ENCODE data around the gene LRRC43. TPM values are rescaled to one million over a fixed set of nuclear protein-coding genes. Genes with fewer than 3 reads are reported as not detected.

Gene LRRC43
- total and polyA plus RNA-seq, 2 experiments from 2014 or later, result 0.45 TPM; not detected in 1

DNA sequence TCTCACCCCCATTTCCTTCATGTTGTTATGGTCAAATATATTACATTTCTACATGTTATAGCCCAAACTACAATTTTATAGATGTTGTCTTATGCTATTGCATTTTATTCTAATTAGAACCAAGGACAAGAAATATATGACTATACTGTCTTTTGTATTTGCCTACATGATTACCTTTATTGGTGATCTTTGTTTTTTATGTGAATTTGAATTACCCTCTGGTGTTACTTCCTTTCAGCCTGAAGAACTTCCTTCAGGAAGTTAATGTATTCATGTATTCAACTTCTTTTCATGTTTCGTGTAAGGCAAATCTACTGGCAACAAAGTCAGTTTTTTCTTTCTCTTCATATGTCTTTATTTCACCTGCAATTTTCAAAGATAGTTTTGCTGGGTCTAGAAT lies 11.9 kb downstream of the LRRC43 start (continued):
- TF ChIP-seq, protein P1, sequence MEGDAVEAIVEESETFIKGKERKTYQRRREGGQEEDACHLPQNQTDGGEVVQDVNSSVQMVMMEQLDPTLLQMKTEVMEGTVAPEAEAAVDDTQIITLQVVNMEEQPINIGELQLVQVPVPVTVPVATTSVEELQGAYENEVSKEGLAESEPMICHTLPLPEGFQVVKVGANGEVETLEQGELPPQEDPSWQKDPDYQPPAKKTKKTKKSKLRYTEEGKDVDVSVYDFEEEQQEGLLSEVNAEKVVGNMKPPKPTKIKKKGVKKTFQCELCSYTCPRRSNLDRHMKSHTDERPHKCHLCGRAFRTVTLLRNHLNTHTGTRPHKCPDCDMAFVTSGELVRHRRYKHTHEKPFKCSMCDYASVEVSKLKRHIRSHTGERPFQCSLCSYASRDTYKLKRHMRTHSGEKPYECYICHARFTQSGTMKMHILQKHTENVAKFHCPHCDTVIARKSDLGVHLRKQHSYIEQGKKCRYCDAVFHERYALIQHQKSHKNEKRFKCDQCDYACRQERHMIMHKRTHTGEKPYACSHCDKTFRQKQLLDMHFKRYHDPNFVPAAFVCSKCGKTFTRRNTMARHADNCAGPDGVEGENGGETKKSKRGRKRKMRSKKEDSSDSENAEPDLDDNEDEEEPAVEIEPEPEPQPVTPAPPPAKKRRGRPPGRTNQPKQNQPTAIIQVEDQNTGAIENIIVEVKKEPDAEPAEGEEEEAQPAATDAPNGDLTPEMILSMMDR (conservative IDR thresholded peaks at IDR 0.05; ENCODE audit: low read depth in 2 of 2), result no peak
- TF ChIP-seq NANOG (IDR thresholded peaks at IDR 0.05; ENCODE audit: borderline replicate concordance), result no peak

DNA sequence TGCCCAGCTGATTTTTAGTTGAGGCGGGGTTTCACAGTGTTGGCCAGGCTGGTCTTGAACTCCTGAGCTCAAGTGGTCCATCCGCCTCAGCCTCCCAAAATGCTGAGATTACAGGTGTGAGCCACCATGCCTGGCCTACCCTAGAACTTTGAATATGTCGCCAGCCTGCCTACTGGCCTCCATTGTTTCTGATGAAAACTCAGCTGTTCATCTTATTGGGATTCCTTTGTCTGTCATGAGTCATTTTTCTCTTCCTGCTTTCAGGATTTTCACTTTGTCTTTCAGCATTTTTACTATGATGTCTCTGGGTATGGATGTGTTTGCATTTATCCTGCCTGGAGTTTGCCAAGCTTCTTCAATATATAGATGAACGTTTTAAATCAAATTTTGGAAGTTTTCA lies 12.5 kb downstream of the LRRC43 start:
- Mint-ChIP-seq H3K4me1 (peaks cover 5% of the 10 kb centered on the region), H3K9me3 (peaks cover 7% of the 10 kb centered on the region; the same call in 1 of the 3 replicates), H3K27ac (no peak overlapping the region), H3K27me3 (ENCODE audit: insufficient read depth, low read depth, poor library complexity) (peaks cover 2% of the 10 kb centered on the region), H3K36me3 (ENCODE audit: low read depth) (no peaks in the 10 kb centered on the region), H3K4me3 (no peak overlapping the region)
- ATAC-seq, result no peak
- Histone ChIP-seq H3K4me1 (ENCODE audit: insufficient read depth) (no peaks in the 10 kb centered on the region), H3K4me3 (no peak overlapping the region), H3K4me2 (no peak overlapping the region), H3K36me3 (ENCODE audit: insufficient read depth) (no peaks in the 10 kb centered on the region), H3K27me3 (ENCODE audit: insufficient read depth) (no peaks in the 10 kb centered on the region), H2AFZ (no peak overlapping the region), H4K20me1 (replicated peaks; ENCODE audit: insufficient read depth) (no peaks in the 10 kb centered on the region), H3F3A (replicated peaks; ENCODE audit: low read depth) (no peaks in the 10 kb centered on the region), H3K27ac (ENCODE audit: low read depth) (no peak overlapping the region), H3K9me2 (ENCODE audit: insufficient read depth) (no peaks in the 10 kb centered on the region; the same call in 1 of the 2 replicates), H3K79me2 (replicated peaks; ENCODE audit: insufficient read depth) (no peaks in the 10 kb centered on the region)
- no peak for DNase-seq (ENCODE audit: low spot score)
- no peak for TF ChIP-seq POLR2AphosphoS5 (IDR thresholded peaks at IDR 0.05; ENCODE audit: low read depth)
- TF ChIP-seq, protein P2, sequence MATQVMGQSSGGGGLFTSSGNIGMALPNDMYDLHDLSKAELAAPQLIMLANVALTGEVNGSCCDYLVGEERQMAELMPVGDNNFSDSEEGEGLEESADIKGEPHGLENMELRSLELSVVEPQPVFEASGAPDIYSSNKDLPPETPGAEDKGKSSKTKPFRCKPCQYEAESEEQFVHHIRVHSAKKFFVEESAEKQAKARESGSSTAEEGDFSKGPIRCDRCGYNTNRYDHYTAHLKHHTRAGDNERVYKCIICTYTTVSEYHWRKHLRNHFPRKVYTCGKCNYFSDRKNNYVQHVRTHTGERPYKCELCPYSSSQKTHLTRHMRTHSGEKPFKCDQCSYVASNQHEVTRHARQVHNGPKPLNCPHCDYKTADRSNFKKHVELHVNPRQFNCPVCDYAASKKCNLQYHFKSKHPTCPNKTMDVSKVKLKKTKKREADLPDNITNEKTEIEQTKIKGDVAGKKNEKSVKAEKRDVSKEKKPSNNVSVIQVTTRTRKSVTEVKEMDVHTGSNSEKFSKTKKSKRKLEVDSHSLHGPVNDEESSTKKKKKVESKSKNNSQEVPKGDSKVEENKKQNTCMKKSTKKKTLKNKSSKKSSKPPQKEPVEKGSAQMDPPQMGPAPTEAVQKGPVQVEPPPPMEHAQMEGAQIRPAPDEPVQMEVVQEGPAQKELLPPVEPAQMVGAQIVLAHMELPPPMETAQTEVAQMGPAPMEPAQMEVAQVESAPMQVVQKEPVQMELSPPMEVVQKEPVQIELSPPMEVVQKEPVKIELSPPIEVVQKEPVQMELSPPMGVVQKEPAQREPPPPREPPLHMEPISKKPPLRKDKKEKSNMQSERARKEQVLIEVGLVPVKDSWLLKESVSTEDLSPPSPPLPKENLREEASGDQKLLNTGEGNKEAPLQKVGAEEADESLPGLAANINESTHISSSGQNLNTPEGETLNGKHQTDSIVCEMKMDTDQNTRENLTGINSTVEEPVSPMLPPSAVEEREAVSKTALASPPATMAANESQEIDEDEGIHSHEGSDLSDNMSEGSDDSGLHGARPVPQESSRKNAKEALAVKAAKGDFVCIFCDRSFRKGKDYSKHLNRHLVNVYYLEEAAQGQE (IDR thresholded peaks at IDR 0.05; ENCODE audit: unreplicated experiment), result no peak
- TF ChIP-seq NANOG (IDR thresholded peaks at IDR 0.05; ENCODE audit: borderline replicate concordance), result no peak

DNA sequence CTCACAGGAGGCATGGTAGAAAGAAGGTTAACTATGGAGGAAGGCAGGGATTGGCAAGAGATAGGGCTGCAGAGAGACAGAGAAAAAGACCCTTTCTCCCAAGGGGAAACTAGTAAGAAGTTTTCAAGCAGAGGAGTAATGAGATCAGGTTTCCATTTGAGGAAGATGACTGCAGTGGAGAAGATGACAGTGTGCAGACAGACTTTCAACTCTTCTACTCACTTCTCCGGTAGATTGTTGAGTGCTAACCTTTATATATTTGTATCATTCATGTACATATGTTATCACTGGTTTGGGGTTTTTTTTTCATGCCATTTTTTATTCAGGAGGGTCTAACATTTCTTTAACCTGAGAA lies 14.7 kb downstream of the LRRC43 start:
- TF ChIP-seq, protein P1 (conservative IDR thresholded peaks at IDR 0.05; ENCODE audit: low read depth in 2 of 2), result no peak
- TF ChIP-seq POLR2AphosphoS5 (IDR thresholded peaks at IDR 0.05; ENCODE audit: low read depth) (no peak), STAT1 (IDR thresholded peaks at IDR 0.05; ENCODE audit: unreplicated experiment) (no peak), ZNF331 (CRISPR knock-in tag; IDR thresholded peaks at IDR 0.05; ENCODE audit: low read depth) (no peak), EZH2phosphoT487 (IDR thresholded peaks at IDR 0.05; ENCODE audit: unreplicated experiment) (no peak), JUNB (IDR thresholded peaks at IDR 0.05; ENCODE audit: unreplicated experiment) (no peak), NANOG (IDR thresholded peaks at IDR 0.05; ENCODE audit: borderline replicate concordance) (no peak), ZNF114 (CRISPR knock-in tag; IDR thresholded peaks at IDR 0.05) (no peak)
- TF ChIP-seq, protein P2 (IDR thresholded peaks at IDR 0.05; ENCODE audit: unreplicated experiment), result no peak
- TF ChIP-seq, protein P3, sequence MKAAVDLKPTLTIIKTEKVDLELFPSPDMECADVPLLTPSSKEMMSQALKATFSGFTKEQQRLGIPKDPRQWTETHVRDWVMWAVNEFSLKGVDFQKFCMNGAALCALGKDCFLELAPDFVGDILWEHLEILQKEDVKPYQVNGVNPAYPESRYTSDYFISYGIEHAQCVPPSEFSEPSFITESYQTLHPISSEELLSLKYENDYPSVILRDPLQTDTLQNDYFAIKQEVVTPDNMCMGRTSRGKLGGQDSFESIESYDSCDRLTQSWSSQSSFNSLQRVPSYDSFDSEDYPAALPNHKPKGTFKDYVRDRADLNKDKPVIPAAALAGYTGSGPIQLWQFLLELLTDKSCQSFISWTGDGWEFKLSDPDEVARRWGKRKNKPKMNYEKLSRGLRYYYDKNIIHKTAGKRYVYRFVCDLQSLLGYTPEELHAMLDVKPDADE (IDR thresholded peaks at IDR 0.05), result no peak
- H3K79me2 ChIP-seq (replicated peaks; ENCODE audit: insufficient read depth), result no peaks in the 10 kb centered on the region
- H3K27ac ChIP-seq (ENCODE audit: low read depth), result no peak overlapping the region
- no peaks in the 10 kb centered on the region for H3F3A ChIP-seq (replicated peaks; ENCODE audit: low read depth)
- Mint-ChIP-seq H3K27me3 (ENCODE audit: insufficient read depth, low read depth, poor library complexity) (peaks cover 8% of the 10 kb centered on the region), H3K4me3 (no peak overlapping the region), H3K4me1 (peaks cover 5% of the 10 kb centered on the region), H3K9me3 (peaks cover 7% of the 10 kb centered on the region; the same call in 1 of the 3 replicates), H3K36me3 (ENCODE audit: low read depth) (no peaks in the 10 kb centered on the region), H3K27ac (no peak overlapping the region)
- H3K9me2 ChIP-seq (ENCODE audit: insufficient read depth), result no peaks in the 10 kb centered on the region; the same call in 1 of the 2 replicates
- H4K20me1 ChIP-seq (replicated peaks; ENCODE audit: insufficient read depth), result no peaks in the 10 kb centered on the region
- no peak overlapping the region for H3K4me3 ChIP-seq
- no peak for DNase-seq (ENCODE audit: low spot score)
- H2AFZ ChIP-seq, result 0 out of 2 replicates have a peak overlapping the region, but pooled peaks have one; percentile 49
- no peak for ATAC-seq
- H3K27me3 ChIP-seq (ENCODE audit: insufficient read depth), result peaks cover 10% of the 10 kb centered on the region
- H3K36me3 ChIP-seq (ENCODE audit: insufficient read depth), result no peaks in the 10 kb centered on the region
- no peak overlapping the region for H3K4me2 ChIP-seq
- no peaks in the 10 kb centered on the region for H3K4me1 ChIP-seq (ENCODE audit: insufficient read depth)

Data from GM23338 (cell line).